ENCODE data around the gene HOXA2.
A peak's percentile ranks its signal among the peaks of the same experiment; 100 is the strongest.

The HOXA2 gene

DNA sequence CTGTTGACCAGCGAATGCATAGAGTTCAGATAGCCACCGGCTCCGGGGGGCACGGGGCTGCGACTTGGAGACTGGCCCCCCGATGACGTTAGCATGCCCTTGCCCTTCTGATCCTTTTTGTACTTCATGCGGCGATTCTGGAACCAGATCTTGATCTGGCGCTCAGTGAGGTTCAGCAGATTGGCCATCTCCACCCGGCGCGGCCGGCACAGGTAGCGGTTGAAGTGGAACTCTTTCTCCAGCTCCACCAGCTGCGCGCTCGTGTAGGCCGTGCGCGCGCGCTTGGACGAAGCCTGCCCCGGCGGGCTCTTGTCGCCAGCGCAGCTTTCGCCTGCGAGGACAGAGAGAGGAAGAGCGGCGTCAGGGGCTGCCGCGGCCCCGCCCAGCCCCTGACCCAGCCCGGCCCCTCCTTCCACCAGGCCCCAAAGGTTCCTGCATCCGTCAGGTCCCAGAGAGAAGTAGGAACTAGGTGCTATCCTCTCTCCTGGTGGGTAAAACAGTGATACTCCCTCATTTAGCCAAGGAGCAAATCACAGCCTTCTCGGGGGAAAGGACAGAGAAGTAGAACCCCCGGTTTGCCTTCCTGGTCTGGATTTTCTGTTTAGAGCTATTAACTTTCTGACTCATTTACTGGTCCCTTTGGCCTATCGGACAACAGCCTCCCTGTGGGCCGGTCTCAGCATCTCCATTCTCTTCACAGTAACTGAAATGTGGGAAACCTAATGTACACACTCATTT, 6.1 kb upstream of the HOXA2 start:
- ChIA-PET POLR2A (interaction anchor here (0.6 to 3.2 kb wide), 4 partner anchors 11 to 418 kb away, joined by 3 to 31 read pairs (median 4); partner anchors contain the start of gene HOXA1), CTCF (interaction anchor here (1.8 kb wide), 1 partner anchor 35 kb away, joined by 5 read pairs; the partner anchor contains the start of gene HOXA5)
- H3K36me3 ChIP-seq (ENCODE audit: control insufficient read depth in 2 of 2, insufficient read depth in 1 of 2, low read length in 2 of 2), result peaks cover 11 to 25% of the 10 kb centered on the region in 2 experiments
- H3K9me3 ChIP-seq (ENCODE audit: control insufficient read depth, insufficient read depth, low read depth, low read length), result no peaks in the 10 kb centered on the region
- peaks cover 3% of the 10 kb centered on the region for H3K4me1 ChIP-seq (ENCODE audit: control insufficient read depth, insufficient read depth, low read length)
- no peak overlapping the region for H3K4me3 ChIP-seq (ENCODE audit: low read depth, low read length)
- TF ChIP-seq ZNF837 (tag by site-specific recombination; IDR thresholded peaks at IDR 0.05), result no peak
- no peak for TF ChIP-seq ZNF707 (tag by site-specific recombination; IDR thresholded peaks at IDR 0.05)
- H3K27ac ChIP-seq (ENCODE audit: extremely low read depth, low read depth, low read length), result no peak overlapping the region

DNA sequence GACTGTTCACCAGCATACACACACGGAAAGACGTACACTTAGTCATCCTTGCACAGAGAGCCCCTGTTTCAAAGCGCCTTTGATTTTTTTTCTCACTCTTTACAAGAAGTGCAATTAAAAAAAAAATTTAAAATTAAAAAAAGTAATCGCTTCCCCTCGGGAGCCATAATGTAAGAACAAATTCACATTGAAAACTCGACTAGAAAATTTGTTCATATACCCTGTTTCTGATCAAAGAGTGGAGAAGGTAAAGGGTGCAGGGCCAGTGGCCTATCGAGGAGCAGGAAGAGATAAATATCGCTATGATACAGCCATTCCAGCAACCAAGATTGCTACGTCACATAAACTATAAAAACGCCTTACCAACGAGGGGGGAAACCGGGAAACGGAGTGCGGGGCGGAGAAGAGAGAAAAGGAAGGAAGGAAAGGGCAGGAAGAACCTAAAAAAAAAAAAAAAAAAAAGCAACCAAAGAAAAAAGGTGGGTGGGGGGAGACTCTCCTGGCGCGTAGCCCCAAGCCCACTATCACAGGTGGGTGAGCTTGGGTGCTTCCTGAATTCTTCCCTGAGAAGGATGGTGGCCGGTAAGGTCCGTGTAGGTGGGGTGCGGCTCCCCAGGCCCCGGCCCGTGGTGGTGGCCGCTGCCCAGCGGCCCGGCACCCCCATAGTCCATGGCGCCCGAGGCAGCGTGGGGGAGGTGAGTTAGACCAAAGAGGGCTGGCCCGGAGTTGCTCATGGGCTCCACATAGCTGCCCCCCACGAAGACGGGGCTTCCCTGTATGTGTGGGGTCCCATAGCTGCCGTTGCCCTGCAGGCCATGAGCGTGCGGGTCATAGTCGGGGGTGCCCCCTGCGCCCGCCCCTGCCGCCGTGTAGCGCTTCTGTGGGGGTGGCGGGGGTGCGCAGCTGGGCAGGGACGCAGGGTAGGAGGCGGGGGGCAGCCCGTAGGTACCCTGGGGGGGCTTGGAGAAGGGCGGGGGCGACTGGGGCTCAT, 5.2 kb upstream of the HOXA2 start:
- no peak overlapping the region for H3K27ac ChIP-seq (ENCODE audit: extremely low read depth, low read depth, low read length)
- POLR2A ChIA-PET, result interaction anchor here (0.6 to 0.8 kb wide), 2 partner anchors 11 to 418 kb away, joined by 3 to 4 read pairs; no protein-coding TSS in a partner anchor
- CTCF ChIA-PET, result interaction anchor here (1.8 kb wide), 1 partner anchor 36 kb away, joined by 5 read pairs; the partner anchor contains the start of gene HOXA5
- peaks cover 3% of the 10 kb centered on the region for H3K4me1 ChIP-seq (ENCODE audit: control insufficient read depth, insufficient read depth, low read length)
- H3K9me3 ChIP-seq (ENCODE audit: control insufficient read depth, insufficient read depth, low read depth, low read length), result no peaks in the 10 kb centered on the region
- peaks cover 11 to 25% of the 10 kb centered on the region in 2 experiments for H3K36me3 ChIP-seq (ENCODE audit: control insufficient read depth in 2 of 2, insufficient read depth in 1 of 2, low read length in 2 of 2)
- H3K4me3 ChIP-seq (ENCODE audit: low read depth, low read length), result no peak overlapping the region
- no peak for TF ChIP-seq ZEB2 (tag by site-specific recombination; IDR thresholded peaks at IDR 0.05)
- peak; percentile 71 for TF ChIP-seq ZNF202 (tag by site-specific recombination; IDR thresholded peaks at IDR 0.05; ENCODE audit: borderline replicate concordance)
- no peak for TF ChIP-seq ZNF311 (tag by site-specific recombination; IDR thresholded peaks at IDR 0.05; ENCODE audit: borderline replicate concordance)
- TF ChIP-seq ZNF133 (tag by site-specific recombination; IDR thresholded peaks at IDR 0.05), result no peak
- no peak for TF ChIP-seq ZNF140 (tag by site-specific recombination; IDR thresholded peaks at IDR 0.05)
- 0 out of 2 replicates have a peak, but pooled peaks have one; percentile 30 for TF ChIP-seq GLIS2 (tag by site-specific recombination; IDR thresholded peaks at IDR 0.05)

DNA sequence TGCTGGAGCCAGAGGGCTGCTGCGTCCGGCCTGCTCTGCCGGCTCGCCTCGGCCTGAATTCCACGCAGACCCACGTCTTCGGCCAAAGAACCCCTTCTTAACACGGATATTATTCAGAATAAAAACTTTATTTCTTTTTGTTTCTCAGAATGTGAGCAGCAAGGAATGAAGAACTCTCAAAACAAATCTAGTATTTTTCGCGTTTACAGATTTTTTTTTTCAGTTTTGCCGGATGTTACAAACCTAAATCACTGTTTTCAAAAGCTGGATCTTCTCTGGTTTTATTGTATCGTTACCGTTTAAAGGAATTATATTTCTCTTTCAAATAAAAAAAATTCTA, 4.4 kb upstream of the HOXA2 start:
- ChIA-PET CTCF (no interaction called here), POLR2A (no interaction called here)
- Histone ChIP-seq H3K27ac (ENCODE audit: extremely low read depth, low read depth, low read length) (no peak overlapping the region), H3K4me3 (ENCODE audit: low read depth, low read length) (no peak overlapping the region), H3K36me3 (ENCODE audit: control insufficient read depth in 2 of 2, insufficient read depth in 1 of 2, low read length in 2 of 2) (peaks cover 11 to 25% of the 10 kb centered on the region in 2 experiments), H3K9me3 (ENCODE audit: control insufficient read depth, insufficient read depth, low read depth, low read length) (no peaks in the 10 kb centered on the region), H3K4me1 (ENCODE audit: control insufficient read depth, insufficient read depth, low read length) (peaks cover under 1% of the 10 kb centered on the region)
- TF ChIP-seq ZNF184 (tag by site-specific recombination; IDR thresholded peaks at IDR 0.05) (no peak), ZNF366 (tag by site-specific recombination; conservative IDR thresholded peaks at IDR 0.05) (no peak), ZNF544 (tag by site-specific recombination; IDR thresholded peaks at IDR 0.05) (no peak)
- TF ChIP-seq, protein P1, sequence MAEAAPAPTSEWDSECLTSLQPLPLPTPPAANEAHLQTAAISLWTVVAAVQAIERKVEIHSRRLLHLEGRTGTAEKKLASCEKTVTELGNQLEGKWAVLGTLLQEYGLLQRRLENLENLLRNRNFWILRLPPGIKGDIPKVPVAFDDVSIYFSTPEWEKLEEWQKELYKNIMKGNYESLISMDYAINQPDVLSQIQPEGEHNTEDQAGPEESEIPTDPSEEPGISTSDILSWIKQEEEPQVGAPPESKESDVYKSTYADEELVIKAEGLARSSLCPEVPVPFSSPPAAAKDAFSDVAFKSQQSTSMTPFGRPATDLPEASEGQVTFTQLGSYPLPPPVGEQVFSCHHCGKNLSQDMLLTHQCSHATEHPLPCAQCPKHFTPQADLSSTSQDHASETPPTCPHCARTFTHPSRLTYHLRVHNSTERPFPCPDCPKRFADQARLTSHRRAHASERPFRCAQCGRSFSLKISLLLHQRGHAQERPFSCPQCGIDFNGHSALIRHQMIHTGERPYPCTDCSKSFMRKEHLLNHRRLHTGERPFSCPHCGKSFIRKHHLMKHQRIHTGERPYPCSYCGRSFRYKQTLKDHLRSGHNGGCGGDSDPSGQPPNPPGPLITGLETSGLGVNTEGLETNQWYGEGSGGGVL (tag by site-specific recombination; IDR thresholded peaks at IDR 0.05), result no peak

DNA sequence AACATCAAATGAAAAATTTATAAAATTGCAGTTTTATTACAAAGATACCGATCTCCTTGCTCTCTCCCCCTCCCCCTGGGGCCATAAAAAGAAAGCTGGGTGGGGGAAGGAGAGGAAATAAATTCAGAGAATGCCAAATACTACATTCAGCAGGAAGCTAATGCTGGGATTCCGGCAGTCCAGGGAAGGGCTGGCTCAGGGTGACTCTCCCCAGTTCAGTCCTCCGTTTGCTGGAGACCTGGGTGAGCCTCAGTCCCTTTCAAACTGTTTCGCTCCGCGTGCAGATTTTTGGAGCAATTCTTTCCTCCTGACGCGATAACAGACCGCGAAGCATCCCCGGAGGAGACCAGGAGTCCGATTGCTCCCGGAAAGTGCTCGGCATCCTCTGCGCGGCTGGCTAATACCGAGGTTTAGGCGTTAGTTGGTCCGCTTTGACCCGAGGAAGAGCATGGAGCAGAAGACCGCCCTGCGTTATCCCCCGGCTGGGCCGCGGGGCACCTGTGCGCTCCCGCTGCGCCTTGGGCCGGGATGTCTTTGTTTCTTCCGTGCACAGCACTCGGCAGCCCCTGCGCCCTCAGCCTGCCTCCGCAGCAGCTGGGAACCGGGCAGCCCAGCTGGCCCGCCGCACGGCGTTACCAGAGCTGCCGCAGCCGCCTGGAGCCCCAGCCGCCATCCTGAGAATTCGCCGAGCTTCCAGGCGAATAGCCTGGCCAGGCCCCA, 3.9 kb upstream of the HOXA2 start:
- Histone ChIP-seq H3K9me3 (ENCODE audit: control insufficient read depth, insufficient read depth, low read depth, low read length) (no peaks in the 10 kb centered on the region), H3K4me1 (ENCODE audit: control insufficient read depth, insufficient read depth, low read length) (no peaks in the 10 kb centered on the region; the same call in none of the 2 replicates), H3K36me3 (ENCODE audit: control insufficient read depth in 2 of 2, insufficient read depth in 1 of 2, low read length in 2 of 2) (peaks cover 11 to 28% of the 10 kb centered on the region in 2 experiments), H3K27ac (ENCODE audit: extremely low read depth, low read depth, low read length) (no peak overlapping the region), H3K4me3 (ENCODE audit: low read depth, low read length) (no peak overlapping the region)
- ChIA-PET CTCF (interaction anchor here (1.9 kb wide), 1 partner anchor 10 kb away, joined by 11 read pairs; the partner anchor contains the start of gene HOXA1), POLR2A (interaction anchor here (2.0 kb wide), 1 partner anchor 10 kb away, joined by 8 read pairs; the partner anchor contains the start of gene HOXA1)
- peak; percentile 30; the same call in 1 of the 2 replicates for TF ChIP-seq ZNF133 (tag by site-specific recombination; IDR thresholded peaks at IDR 0.05)
- no peak for TF ChIP-seq SETDB1 (IDR thresholded peaks at IDR 0.05; ENCODE audit: insufficient read length, low read length)
- TF ChIP-seq, protein P2, sequence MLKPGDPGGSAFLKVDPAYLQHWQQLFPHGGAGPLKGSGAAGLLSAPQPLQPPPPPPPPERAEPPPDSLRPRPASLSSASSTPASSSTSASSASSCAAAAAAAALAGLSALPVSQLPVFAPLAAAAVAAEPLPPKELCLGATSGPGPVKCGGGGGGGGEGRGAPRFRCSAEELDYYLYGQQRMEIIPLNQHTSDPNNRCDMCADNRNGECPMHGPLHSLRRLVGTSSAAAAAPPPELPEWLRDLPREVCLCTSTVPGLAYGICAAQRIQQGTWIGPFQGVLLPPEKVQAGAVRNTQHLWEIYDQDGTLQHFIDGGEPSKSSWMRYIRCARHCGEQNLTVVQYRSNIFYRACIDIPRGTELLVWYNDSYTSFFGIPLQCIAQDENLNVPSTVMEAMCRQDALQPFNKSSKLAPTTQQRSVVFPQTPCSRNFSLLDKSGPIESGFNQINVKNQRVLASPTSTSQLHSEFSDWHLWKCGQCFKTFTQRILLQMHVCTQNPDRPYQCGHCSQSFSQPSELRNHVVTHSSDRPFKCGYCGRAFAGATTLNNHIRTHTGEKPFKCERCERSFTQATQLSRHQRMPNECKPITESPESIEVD (tag by site-specific recombination; IDR thresholded peaks at IDR 0.05), result 0 out of 2 replicates have a peak, but pooled peaks have one; percentile 15
- TF ChIP-seq ZBTB7A (tag by site-specific recombination; IDR thresholded peaks at IDR 0.05; ENCODE audit: low read depth), result no peak

All from HEK293 (cell line).